ENCODE results near the gene CPB1. TPM values are rescaled to one million over a fixed set of nuclear protein-coding genes. Genes with fewer than 3 reads are reported as not detected.
"Not testable (repeated sequence)": the region's sequence is repeated elsewhere in the genome, so short reads cannot be mapped to it uniquely, and the experiment has no call there.

CPB1 gene
- not detected for total RNA-seq

- DNase-seq (ENCODE audit: low spot score in 2 of 2) (no peak), ATAC-seq (no peak)
- no peaks in the 10 kb centered on the region for H3K9me3 Mint-ChIP-seq
- no peaks in the 10 kb centered on the region for H3K36me3 Mint-ChIP-seq
- H3K27ac Mint-ChIP-seq: no peak within 1 kb of the TSS
Observed at GRCh38 chr3:148827585-148827984, at the start of gene CPB1. CPB1 (plus strand) TSS chr3:148827811; CDS start chr3:148827824, 13 bp downstream.

GRCh38 chr3:148778926-148779325 lies 48.7 kb upstream of the CPB1 start:
- Mint-ChIP-seq H3K36me3 (no peaks in the 10 kb centered on the region), H3K27ac (no peak overlapping the region), H3K9me3 (no peaks in the 10 kb centered on the region)
- DNase-seq (ENCODE audit: low spot score in 2 of 2) (no peak), ATAC-seq (no peak)

GRCh38 chr3:148785026-148785425 lies 42.6 kb upstream of the CPB1 start:
- H3K36me3 Mint-ChIP-seq; H3K9me3 Mint-ChIP-seq; H3K27ac Mint-ChIP-seq; ATAC-seq; DNase-seq (ENCODE audit: low spot score in 2 of 2): not testable (repeated sequence)

- not testable (repeated sequence) for H3K27ac Mint-ChIP-seq; ATAC-seq; H3K9me3 Mint-ChIP-seq; H3K36me3 Mint-ChIP-seq; DNase-seq (ENCODE audit: low spot score in 2 of 2)
Observed at GRCh38 chr3:148786159-148786558, 41.5 kb upstream of the CPB1 start.

- ATAC-seq: no peak
- DNase-seq (ENCODE audit: low spot score in 2 of 2): no peak
- H3K9me3 Mint-ChIP-seq: peaks cover 0 to 7% of the 10 kb centered on the region in 2 donors
- H3K27ac Mint-ChIP-seq: no peak overlapping the region
- no peaks in the 10 kb centered on the region for H3K36me3 Mint-ChIP-seq
Observed at GRCh38 chr3:148789146-148789545, 38.5 kb upstream of the CPB1 start.

GRCh38 chr3:148789906-148790305 lies 37.7 kb upstream of the CPB1 start:
- DNase-seq (ENCODE audit: low spot score in 2 of 2) (no peak), ATAC-seq (no peak)
- Mint-ChIP-seq H3K9me3 (peaks cover 0 to 4% of the 10 kb centered on the region in 2 donors), H3K36me3 (no peaks in the 10 kb centered on the region), H3K27ac (no peak overlapping the region)

GRCh38 chr3:148790370-148790769 lies 37.2 kb upstream of the CPB1 start:
- ATAC-seq: no peak
- no peak overlapping the region for H3K27ac Mint-ChIP-seq
- DNase-seq (ENCODE audit: low spot score in 2 of 2): no peak
- H3K9me3 Mint-ChIP-seq: peaks cover 0 to under 1% of the 10 kb centered on the region in 2 donors
- H3K36me3 Mint-ChIP-seq: no peaks in the 10 kb centered on the region

GRCh38 chr3:148790851-148791735 lies 36.5 kb upstream of the CPB1 start:
- Mint-ChIP-seq H3K9me3 (no peaks in the 10 kb centered on the region), H3K27ac (no peak overlapping the region), H3K36me3 (no peaks in the 10 kb centered on the region)
- ATAC-seq (no peak), DNase-seq (ENCODE audit: low spot score in 2 of 2) (no peak)

- ATAC-seq: no peak
- Mint-ChIP-seq H3K27ac (no peak overlapping the region), H3K9me3 (no peaks in the 10 kb centered on the region), H3K36me3 (no peaks in the 10 kb centered on the region)
- DNase-seq (ENCODE audit: low spot score in 2 of 2): no peak
Observed at GRCh38 chr3:148791920-148792319, 35.7 kb upstream of the CPB1 start.

GRCh38 chr3:148792516-148792915 lies 35.1 kb upstream of the CPB1 start:
- DNase-seq (ENCODE audit: low spot score in 2 of 2): no peak
- no peak for ATAC-seq
- Mint-ChIP-seq H3K36me3 (no peaks in the 10 kb centered on the region), H3K27ac (no peak overlapping the region), H3K9me3 (no peaks in the 10 kb centered on the region)

GRCh38 chr3:148796799-148797198 lies 30.8 kb upstream of the CPB1 start:
- DNase-seq (ENCODE audit: low spot score in 2 of 2) (no peak), ATAC-seq (no peak)
- Mint-ChIP-seq H3K27ac (no peak overlapping the region), H3K36me3 (no peaks in the 10 kb centered on the region), H3K9me3 (no peaks in the 10 kb centered on the region)

- Mint-ChIP-seq H3K9me3 (no peaks in the 10 kb centered on the region), H3K36me3 (no peaks in the 10 kb centered on the region), H3K27ac (no peak overlapping the region)
- ATAC-seq: no peak
- no peak for DNase-seq (ENCODE audit: low spot score in 2 of 2)
Observed at GRCh38 chr3:148797795-148798194, 29.8 kb upstream of the CPB1 start.

GRCh38 chr3:148800414-148800813 lies 27.2 kb upstream of the CPB1 start:
- ATAC-seq (no peak), DNase-seq (ENCODE audit: low spot score in 2 of 2) (no peak)
- no peak overlapping the region for H3K27ac Mint-ChIP-seq
- no peaks in the 10 kb centered on the region for H3K9me3 Mint-ChIP-seq
- no peaks in the 10 kb centered on the region for H3K36me3 Mint-ChIP-seq

GRCh38 chr3:148809835-148810234 lies 17.8 kb upstream of the CPB1 start:
- Mint-ChIP-seq H3K36me3 (no peaks in the 10 kb centered on the region), H3K9me3 (no peaks in the 10 kb centered on the region), H3K27ac (no peak overlapping the region)
- no peak for ATAC-seq
- DNase-seq (ENCODE audit: low spot score in 2 of 2): no peak

GRCh38 chr3:148815316-148816110 lies 12.1 kb upstream of the CPB1 start:
- Mint-ChIP-seq H3K27ac (no peak overlapping the region), H3K9me3 (no peaks in the 10 kb centered on the region), H3K36me3 (no peaks in the 10 kb centered on the region)
- DNase-seq (ENCODE audit: low spot score in 2 of 2) (no peak), ATAC-seq (no peak)

GRCh38 chr3:148816427-148816826 lies 11.2 kb upstream of the CPB1 start:
- peaks cover 0 to 4% of the 10 kb centered on the region in 2 donors for H3K9me3 Mint-ChIP-seq
- H3K27ac Mint-ChIP-seq: no peak overlapping the region
- H3K36me3 Mint-ChIP-seq: no peaks in the 10 kb centered on the region
- DNase-seq (ENCODE audit: low spot score in 2 of 2) (no peak), ATAC-seq (no peak)

- ATAC-seq: no peak
- Mint-ChIP-seq H3K36me3 (no peaks in the 10 kb centered on the region), H3K9me3 (peaks cover 0 to 4% of the 10 kb centered on the region in 2 donors), H3K27ac (no peak overlapping the region)
- DNase-seq (ENCODE audit: low spot score in 2 of 2): no peak
Observed at GRCh38 chr3:148816981-148817525, 10.6 kb upstream of the CPB1 start.

Measured in activated naive CD4-positive, alpha-beta T cell treated with anti-CD3 and anti-CD28 coated beads, Interleukin-2, amount 50 U/mL, for 72 hours (primary cell).